Measurements from ENCODE around the gene FSTL5. TPM values are rescaled to one million over a fixed set of nuclear protein-coding genes. Genes with fewer than 3 reads are reported as not detected.

Gene FSTL5
- total and polyA plus RNA-seq, 9 of the 15 experiments (the other 6 are each of a cell fraction or from before 2014, with no cell fraction given), result 0.09 to 3.1 (median 0.50) TPM; not detected in 1

- no peak overlapping the region for H2AFZ ChIP-seq (ENCODE audit: low read depth, low read length)
- ATAC-seq (no peak), FAIRE-seq (no peak), DNase-seq (ENCODE audit: extremely low read depth in 1 of 4, low spot score in 3 of 4) (no peak)
- ChIA-PET POLR2A (no interaction called here), CTCF (ENCODE audit: low intra/inter-chr PET ratio) (no interaction called here)
- no peak overlapping the region for H3K4me3 ChIP-seq
- 0% methylated on average over 1 of the region's 1 CpG for WGBS (ENCODE audit: insufficient coverage, low coverage, missing lambda C conversion rate)
- H3K4me2 ChIP-seq (ENCODE audit: insufficient read depth, low read length), result no peak overlapping the region
- no peaks in the 10 kb centered on the region for H3K79me2 ChIP-seq (ENCODE audit: control insufficient read depth, insufficient read depth, low read length)
- H3K36me3 ChIP-seq (ENCODE audit: control insufficient read depth, insufficient read depth, low read length), result no peaks in the 10 kb centered on the region
- in situ Hi-C loops (cut with MboI) (no loop called here), intact Hi-C loops (cut with micrococcal nuclease) (no loop called here)
- no peaks in the 10 kb centered on the region for H3K27me3 ChIP-seq (ENCODE audit: control insufficient read depth in 2 of 2, insufficient read depth in 2 of 2, low read length in 2 of 2)
- no peak overlapping the region for H3K9ac ChIP-seq (ENCODE audit: insufficient read depth in 1 of 2, low read depth in 2 of 2, low read length in 2 of 2)
- no peaks in the 10 kb centered on the region for H4K20me1 ChIP-seq (replicated peaks; ENCODE audit: control insufficient read depth, insufficient read depth, low read length)
- no TSS peak for BruUV-seq (replicated peaks)
- no peaks in the 10 kb centered on the region for H3K9me3 ChIP-seq (replicated peaks; ENCODE audit: control insufficient read depth, insufficient read depth, low read depth, low read length)
- H3K27ac ChIP-seq (ENCODE audit: extremely low read depth, low read depth, low read length), result no peak overlapping the region
- H3K9me1 ChIP-seq (ENCODE audit: control insufficient read depth, insufficient read depth, low read length), result no peaks in the 10 kb centered on the region
- H3K4me1 ChIP-seq (replicated peaks in 1 of 2; ENCODE audit: control insufficient read depth in 2 of 2, insufficient read depth in 2 of 2, low read length in 2 of 2), result no peaks in the 10 kb centered on the region
- no peak for TF ChIP-seq STAT6 (CRISPR knock-in tag; IDR thresholded peaks at IDR 0.05)
- no peak for TF ChIP-seq RCOR1 (IDR thresholded peaks at IDR 0.05; ENCODE audit: borderline replicate concordance in 1 of 2, low read depth in 2 of 2, low read length in 2 of 2)
- no peak for TF ChIP-seq ZNF398 (CRISPR knock-in tag; IDR thresholded peaks at IDR 0.05)
- no peak for TF ChIP-seq KAT8 (IDR thresholded peaks at IDR 0.05; ENCODE audit: low read depth)
- no peak for TF ChIP-seq ZBTB17 (CRISPR knock-in tag; IDR thresholded peaks at IDR 0.05)
- no peak for TF ChIP-seq SFPQ (IDR thresholded peaks at IDR 0.05; ENCODE audit: low read depth, low read length)
- TF ChIP-seq DPF2 (IDR thresholded peaks at IDR 0.05), result no peak
- no peak for TF ChIP-seq TSC22D4 (tag; IDR thresholded peaks at IDR 0.05)
- TF ChIP-seq HOXB6 (CRISPR knock-in tag; IDR thresholded peaks at IDR 0.05; ENCODE audit: borderline replicate concordance), result no peak
- TF ChIP-seq ZNF121 (CRISPR knock-in tag; conservative IDR thresholded peaks at IDR 0.05), result no peak
- no peak for TF ChIP-seq ZNF75A (CRISPR knock-in tag; IDR thresholded peaks at IDR 0.05)
- no peak for TF ChIP-seq USF1 (CRISPR knock-in tag; IDR thresholded peaks at IDR 0.05)
- no peak for TF ChIP-seq PHTF2 (CRISPR knock-in tag; IDR thresholded peaks at IDR 0.05)
- TF ChIP-seq PHF8 (IDR thresholded peaks at IDR 0.05; ENCODE audit: borderline replicate concordance, low read length), result no peak
- no peak for TF ChIP-seq ZNF174 (CRISPR knock-in tag; IDR thresholded peaks at IDR 0.05)
Observed at GRCh38 chr4:161936625-161937550, 226.9 kb downstream of the FSTL5 start.
